ENCODE data around the gene LRRC75A. TPM values are rescaled to one million over a fixed set of nuclear protein-coding genes. Genes with fewer than 3 reads are reported as not detected.
"Not testable (repeated sequence)": the region's sequence is repeated elsewhere in the genome, so short reads cannot be mapped to it uniquely, and the experiment has no call there.

LRRC75A gene
- polyA plus RNA-seq, 1 experiment, result 1.3 TPM

DNA sequence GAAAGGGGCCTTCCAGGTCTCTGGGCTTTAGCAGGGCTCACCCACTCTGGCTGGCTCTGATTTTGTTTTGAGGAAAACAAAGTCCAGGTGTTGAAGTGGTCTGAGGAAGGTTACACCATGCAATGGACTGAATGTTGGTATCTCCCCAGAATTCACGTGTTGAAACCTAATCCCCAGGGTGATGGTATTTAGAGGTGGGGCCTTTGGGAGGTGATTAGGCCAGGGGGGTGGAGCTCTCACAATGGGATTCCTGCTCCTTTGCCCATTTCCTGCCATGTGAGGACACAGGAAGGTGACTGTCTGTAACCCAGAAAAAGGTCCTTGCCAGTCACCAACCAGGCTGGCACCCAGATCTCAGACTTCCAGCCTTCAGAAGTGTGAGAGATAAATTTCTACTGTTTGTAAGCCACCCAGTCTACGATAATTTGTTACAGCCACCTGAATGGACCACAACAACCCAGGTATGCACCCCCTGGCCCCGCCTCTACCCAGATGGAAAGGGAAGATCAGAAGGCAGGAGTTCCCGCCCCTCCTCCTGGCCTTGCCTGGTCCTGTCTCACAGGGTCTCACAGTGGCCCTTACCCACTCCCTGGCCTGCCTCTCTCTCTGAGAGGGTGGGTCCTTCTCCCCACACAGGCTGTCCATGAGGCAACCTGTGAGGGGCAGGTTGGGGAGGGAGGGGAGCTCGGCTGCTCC, 32.0 kb downstream of the LRRC75A start:
- POLR2A ChIA-PET, result no interaction called here

DNA sequence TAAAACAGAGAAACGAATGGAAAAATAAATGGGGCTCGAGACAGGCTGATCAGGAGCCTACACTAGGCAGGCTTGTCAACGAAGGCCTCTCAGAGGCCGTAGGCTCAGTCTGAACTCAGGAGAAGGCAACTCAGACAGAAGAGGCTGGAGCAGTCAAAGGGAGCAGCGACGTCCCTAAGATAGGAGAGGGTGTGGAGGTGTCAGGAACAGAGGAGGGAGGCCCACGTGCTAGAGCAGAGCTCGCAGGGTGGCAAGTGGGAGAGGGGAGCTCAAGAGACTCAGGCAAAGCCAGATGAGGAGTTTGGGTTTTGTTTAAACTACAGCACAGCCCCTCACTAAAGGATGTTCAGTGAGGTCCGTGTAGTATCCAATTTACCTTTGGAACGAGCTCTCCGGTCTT, 32.7 kb downstream of the LRRC75A start:
- H3K36me3 ChIP-seq (ENCODE audit: control insufficient read depth, insufficient read depth, low read length), result peaks cover 1% of the 10 kb centered on the region; the same call in 1 of the 2 replicates
- no peak for DNase-seq (ENCODE audit: low read depth)
- H3K27me3 ChIP-seq (ENCODE audit: control insufficient read depth, insufficient read depth, low read length), result no peaks in the 10 kb centered on the region
- CTCF ChIA-PET, result interaction anchor here (1.1 to 3.4 kb wide), 2 partner anchors 62 to 130 kb away, joined by 3 to 19 read pairs; no protein-coding TSS in a partner anchor
- H3K4me3 ChIP-seq (ENCODE audit: low read depth, low read length), result no peak overlapping the region
- POLR2A ChIA-PET, result no interaction called here
- TF ChIP-seq, protein P1, sequence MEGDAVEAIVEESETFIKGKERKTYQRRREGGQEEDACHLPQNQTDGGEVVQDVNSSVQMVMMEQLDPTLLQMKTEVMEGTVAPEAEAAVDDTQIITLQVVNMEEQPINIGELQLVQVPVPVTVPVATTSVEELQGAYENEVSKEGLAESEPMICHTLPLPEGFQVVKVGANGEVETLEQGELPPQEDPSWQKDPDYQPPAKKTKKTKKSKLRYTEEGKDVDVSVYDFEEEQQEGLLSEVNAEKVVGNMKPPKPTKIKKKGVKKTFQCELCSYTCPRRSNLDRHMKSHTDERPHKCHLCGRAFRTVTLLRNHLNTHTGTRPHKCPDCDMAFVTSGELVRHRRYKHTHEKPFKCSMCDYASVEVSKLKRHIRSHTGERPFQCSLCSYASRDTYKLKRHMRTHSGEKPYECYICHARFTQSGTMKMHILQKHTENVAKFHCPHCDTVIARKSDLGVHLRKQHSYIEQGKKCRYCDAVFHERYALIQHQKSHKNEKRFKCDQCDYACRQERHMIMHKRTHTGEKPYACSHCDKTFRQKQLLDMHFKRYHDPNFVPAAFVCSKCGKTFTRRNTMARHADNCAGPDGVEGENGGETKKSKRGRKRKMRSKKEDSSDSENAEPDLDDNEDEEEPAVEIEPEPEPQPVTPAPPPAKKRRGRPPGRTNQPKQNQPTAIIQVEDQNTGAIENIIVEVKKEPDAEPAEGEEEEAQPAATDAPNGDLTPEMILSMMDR (IDR thresholded peaks at IDR 0.05; ENCODE audit: insufficient read depth, low read depth, low read length), result no peak

More for the DNA sequence above, 32.0 kb downstream of the LRRC75A start:
- DNase-seq (ENCODE audit: low read depth), result no peak
- peaks cover 1% of the 10 kb centered on the region; the same call in 1 of the 2 replicates for H3K36me3 ChIP-seq (ENCODE audit: control insufficient read depth, insufficient read depth, low read length)
- no peak overlapping the region for H3K4me3 ChIP-seq (ENCODE audit: low read depth, low read length)
- CTCF ChIA-PET, result interaction anchor here (0.6 to 3.4 kb wide), 2 partner anchors 62 to 63 kb away, joined by 3 to 19 read pairs; no protein-coding TSS in a partner anchor
- H3K27me3 ChIP-seq (ENCODE audit: control insufficient read depth, insufficient read depth, low read length), result no peaks in the 10 kb centered on the region
- TF ChIP-seq, protein P1 (IDR thresholded peaks at IDR 0.05; ENCODE audit: insufficient read depth, low read depth, low read length), result no peak

DNA sequence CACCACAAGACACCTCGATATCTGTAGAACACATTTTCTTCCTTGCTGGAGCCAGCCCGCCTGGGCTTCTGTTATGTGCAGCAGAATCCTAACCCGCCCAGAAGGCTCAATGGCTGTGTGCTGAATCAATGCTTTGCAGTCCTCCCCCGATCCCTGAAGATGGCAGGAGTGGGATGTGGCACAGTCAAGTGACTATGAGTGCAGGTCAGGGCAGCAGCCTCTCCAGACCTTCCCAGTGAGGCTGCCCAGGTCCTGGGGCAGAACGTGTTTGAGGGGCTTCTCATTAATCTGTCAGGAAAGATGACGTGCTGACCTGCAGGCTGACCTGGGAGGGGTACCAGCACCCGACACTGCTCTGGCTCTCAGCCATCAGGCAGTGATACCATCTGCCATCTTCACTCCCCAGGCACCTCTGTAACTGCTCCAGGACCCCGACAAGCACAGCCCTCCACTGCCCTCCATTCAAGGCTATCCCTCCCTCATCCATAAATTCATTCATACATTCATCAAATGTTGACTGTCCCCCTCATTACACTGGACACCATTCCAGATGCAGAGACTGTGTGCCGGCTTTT, 35.2 kb downstream of the LRRC75A start:
- DNase-seq (ENCODE audit: low read depth), result no peak
- TF ChIP-seq, protein P1 (IDR thresholded peaks at IDR 0.05; ENCODE audit: insufficient read depth, low read depth, low read length), result no peak
- CTCF ChIA-PET, result interaction anchor here (8.8 kb wide), 1 partner anchor 64 kb away, joined by 264 read pairs; no protein-coding TSS in a partner anchor
- POLR2A ChIA-PET, result no interaction called here
- H3K36me3 ChIP-seq (ENCODE audit: control insufficient read depth, insufficient read depth, low read length), result peaks cover 1% of the 10 kb centered on the region; the same call in 1 of the 2 replicates
- no peaks in the 10 kb centered on the region for H3K27me3 ChIP-seq (ENCODE audit: control insufficient read depth, insufficient read depth, low read length)
- H3K4me3 ChIP-seq (ENCODE audit: low read depth, low read length), result no peak overlapping the region

DNA sequence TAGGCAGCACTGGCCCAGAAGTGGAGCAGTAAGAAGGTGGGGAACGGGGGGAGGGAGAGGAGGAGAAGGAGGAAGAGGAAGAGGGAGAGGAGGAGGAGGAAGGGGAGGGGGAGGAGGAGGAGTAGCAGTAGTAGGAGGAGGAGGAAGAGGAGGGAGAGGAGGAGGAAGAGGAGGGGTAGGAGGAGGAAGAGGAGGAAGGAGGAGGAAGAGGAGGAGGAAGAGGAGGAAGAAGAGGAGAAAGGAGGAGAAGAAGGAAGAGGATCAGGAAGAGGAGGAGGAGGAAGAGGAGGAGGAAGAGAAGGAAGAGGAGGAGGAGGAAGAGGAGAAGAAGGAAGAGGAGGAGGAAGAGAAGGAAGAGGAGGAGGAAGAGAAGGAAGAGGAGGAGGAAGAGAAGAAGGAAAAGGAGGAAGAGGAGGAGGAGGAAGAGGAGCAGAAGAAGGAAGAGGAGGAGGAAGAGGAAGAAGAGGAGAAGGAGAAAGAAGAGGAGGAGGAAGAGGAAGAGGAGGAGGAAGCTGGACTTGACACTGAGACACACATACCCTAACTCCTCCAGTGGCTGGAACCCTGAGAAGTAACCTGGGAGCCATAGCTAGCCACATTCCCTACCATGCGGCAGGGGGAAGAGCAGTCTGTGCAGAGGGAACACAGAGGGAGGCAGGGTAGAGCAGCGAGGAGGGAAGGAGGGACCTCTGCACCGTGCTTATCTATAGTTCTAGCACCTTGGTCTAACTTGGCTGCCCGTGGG, 35.8 kb downstream of the LRRC75A start:
- Histone ChIP-seq H3K36me3 (ENCODE audit: control insufficient read depth, insufficient read depth, low read length) (peaks cover 1% of the 10 kb centered on the region; the same call in 1 of the 2 replicates), H3K27me3 (ENCODE audit: control insufficient read depth, insufficient read depth, low read length) (no peaks in the 10 kb centered on the region), H3K4me3 (ENCODE audit: low read depth, low read length) (no peak overlapping the region)
- DNase-seq (ENCODE audit: low read depth), result no peak
- ChIA-PET CTCF (interaction anchor here (8.8 kb wide), 1 partner anchor 65 kb away, joined by 264 read pairs; no protein-coding TSS in a partner anchor), POLR2A (interaction anchor here (0.6 kb wide), 1 partner anchor 69 kb away, joined by 3 read pairs; no protein-coding TSS in a partner anchor)
- TF ChIP-seq, protein P1 (IDR thresholded peaks at IDR 0.05; ENCODE audit: insufficient read depth, low read depth, low read length), result no peak

DNA sequence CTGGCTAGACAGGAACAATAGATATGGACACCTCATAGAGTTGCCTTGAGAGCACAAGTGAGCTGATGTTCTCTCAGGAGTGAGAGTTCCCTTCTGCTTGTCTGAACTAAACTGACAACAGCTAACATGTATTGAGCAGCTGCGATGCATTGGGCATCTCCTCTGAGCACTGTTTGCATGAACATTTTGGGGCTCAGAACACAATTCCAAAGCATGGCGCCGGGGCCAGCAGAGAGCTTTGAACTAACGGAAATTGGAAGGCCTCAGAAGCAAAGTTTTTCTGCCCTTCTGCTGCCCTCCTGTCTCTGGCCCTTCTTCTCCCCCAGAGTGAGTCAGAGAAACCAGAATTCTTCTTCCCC, 38.5 kb downstream of the LRRC75A start:
- no peak overlapping the region for H3K4me3 ChIP-seq (ENCODE audit: low read depth, low read length)
- ChIA-PET CTCF (interaction anchor here (0.5 to 8.8 kb wide), 25 partner anchors 10 to 150 kb away, joined by 3 to 264 read pairs (median 6); no protein-coding TSS in a partner anchor), POLR2A (interaction anchor here (1.0 kb wide), 1 partner anchor 15 kb away, joined by 3 read pairs; no protein-coding TSS in a partner anchor)
- no peaks in the 10 kb centered on the region for H3K27me3 ChIP-seq (ENCODE audit: control insufficient read depth, insufficient read depth, low read length)
- DNase-seq (ENCODE audit: low read depth), result no peak
- TF ChIP-seq, protein P1 (IDR thresholded peaks at IDR 0.05; ENCODE audit: insufficient read depth, low read depth, low read length), result no peak
- peaks cover 8% of the 10 kb centered on the region for H3K36me3 ChIP-seq (ENCODE audit: control insufficient read depth, insufficient read depth, low read length)

DNA sequence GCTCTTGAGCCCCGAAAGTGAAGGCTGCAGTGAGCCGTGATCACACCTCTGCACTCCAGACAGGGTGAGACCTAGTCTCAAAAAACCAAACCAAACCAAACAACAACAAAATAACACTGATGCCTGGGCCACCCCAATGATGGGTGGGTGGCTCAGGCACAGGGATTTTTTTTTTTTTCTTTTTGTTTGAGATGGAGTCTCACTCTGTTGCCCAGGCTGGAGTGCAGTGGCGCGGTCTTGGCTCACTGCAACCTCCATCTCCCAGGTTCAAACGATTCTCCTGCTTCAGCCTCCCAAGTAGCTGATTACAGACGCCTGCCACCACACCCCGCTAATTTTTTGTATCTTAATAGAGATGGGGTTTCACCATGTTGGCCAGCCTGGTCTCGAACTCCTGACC, 39.7 kb downstream of the LRRC75A start:
- H3K4me3 ChIP-seq (ENCODE audit: low read depth, low read length); DNase-seq (ENCODE audit: low read depth); H3K27me3 ChIP-seq (ENCODE audit: control insufficient read depth, insufficient read depth, low read length); POLR2A ChIA-PET: not testable (repeated sequence)
- peaks cover 12% of the 10 kb centered on the region for H3K36me3 ChIP-seq (ENCODE audit: control insufficient read depth, insufficient read depth, low read length)
- CTCF ChIA-PET, result interaction anchor here (0.8 to 8.8 kb wide), 19 partner anchors 10 to 141 kb away, joined by 3 to 264 read pairs (median 10); no protein-coding TSS in a partner anchor

Measured in BJ (cell line).